OCI-LY1 (cell line): Measurements from ENCODE around the gene KRTAP1-5.
"Not testable (repeated sequence)": the region's sequence is repeated elsewhere in the genome, so short reads cannot be mapped to it uniquely, and the experiment has no call there.

Source experiments
- H2AFZ ChIP-seq: fragments of 200-600 bp; sonication (generic), shearing (Covaris generic); 2 replicates; pipeline ENCODE4 v1.6.0; 2014; ENCODE audit warnings: antibody characterized with exemption, mild to moderate bottlenecking, low read length
- H3F3A ChIP-seq: fragments of 200-600 bp; sonication (generic), shearing (Covaris generic); 2 replicates; pipeline ENCODE4 v1.6.0; 2014; ENCODE audit warnings: mild to moderate bottlenecking, antibody characterized with exemption, low read length, moderate library complexity; ENCODE audit not compliant: insufficient read depth
- H3K27ac ChIP-seq: fragments of 200-600 bp; sonication (generic); 2 replicates; pipeline ENCODE4 v1.5.1; 2014; ENCODE audit warnings: low read length, mixed run types, mild to moderate bottlenecking, low read depth; ENCODE audit not compliant: poor library complexity, severe bottlenecking
- H3K27me3 ChIP-seq: fragments of 200-600 bp; sonication (generic); 2 replicates; pipeline ENCODE4 v1.6.0; 2014; ENCODE audit warnings: antibody characterized with exemption, mild to moderate bottlenecking, low read length, moderate library complexity; ENCODE audit not compliant: insufficient read depth
- H3K36me3 ChIP-seq: fragments of 200-600 bp; sonication (generic); 2 replicates; pipeline ENCODE4 v1.6.1; 2014; ENCODE audit warnings: mild to moderate bottlenecking, antibody characterized with exemption, low read length, moderate library complexity, mixed read lengths; ENCODE audit not compliant: insufficient read depth
- H3K4me1 ChIP-seq: fragments of 200-600 bp; sonication (generic); 2 replicates; pipeline ENCODE4 v1.5.1; 2014; ENCODE audit warnings: mild to moderate bottlenecking, low read length, moderate library complexity; ENCODE audit not compliant: insufficient read depth, severe bottlenecking
- H3K4me2 ChIP-seq: fragments of 200-600 bp; sonication (generic), shearing (Covaris generic); 2 replicates; pipeline ENCODE4 v1.6.1; 2014; ENCODE audit warnings: low read length
- H3K4me3 ChIP-seq: fragments of 200-600 bp; sonication (generic); 2 replicates; pipeline ENCODE4 v1.5.1; 2014; ENCODE audit warnings: low read length, low read depth, mild to moderate bottlenecking, mixed read lengths; ENCODE audit not compliant: poor library complexity, severe bottlenecking
- H3K79me2 ChIP-seq: fragments of 200-600 bp; shearing (Covaris generic); 2 replicates; pipeline ENCODE4 v1.6.1; 2016; ENCODE audit warnings: mixed run types, low read length, mixed read lengths; ENCODE audit not compliant: insufficient read depth
- H3K9ac ChIP-seq: fragments of 200-600 bp; sonication (generic), shearing (Covaris generic); 2 replicates; pipeline ENCODE4 v1.6.1; 2014; ENCODE audit warnings: mild to moderate bottlenecking, low read length, mixed read lengths
- H3K9me2 ChIP-seq: fragments of 200-600 bp; sonication (generic), shearing (Covaris generic); 2 replicates; pipeline ENCODE4 v1.6.1; 2014; ENCODE audit warnings: low read depth, mild to moderate bottlenecking, low read length, mixed read lengths
- H3K9me3 ChIP-seq: fragments of 200-600 bp; shearing (Covaris generic); 2 replicates; pipeline ENCODE4 v1.6.1; 2014; ENCODE audit warnings: low read length, mixed read lengths
- H4K20me1 ChIP-seq: fragments of 200-600 bp; sonication (generic), shearing (Covaris generic); 2 replicates; pipeline ENCODE4 v1.6.0; 2016; ENCODE audit warnings: mild to moderate bottlenecking, low read length; ENCODE audit not compliant: insufficient read depth
- EZH2 ChIP-seq: fragments of 200-600 bp; sonication (generic), shearing (Covaris generic); IDR thresholded peaks from 2 replicates; pipeline ENCODE4 v1.8.0; 2017; ENCODE audit warnings: borderline replicate concordance, mixed run types, mild to moderate bottlenecking, antibody characterized with exemption, low read length, moderate library complexity, mixed read lengths
- TF ChIP-seq, protein P1 (sequence below): fragments of 200-600 bp; sonication (generic), shearing (Covaris generic); IDR thresholded peaks from 2 replicates; pipeline ENCODE4 v1.5.1; 2017; ENCODE audit warnings: mild to moderate bottlenecking, antibody characterized with exemption, low read length, moderate library complexity, mixed read lengths

KRTAP1-5 gene

GRCh38 chr17:41063449-41063848, 36.4 kb upstream of the KRTAP1-5 start:
- Histone ChIP-seq H3K79me2 (no peaks in the 10 kb centered on the region), H3K27ac (no peak overlapping the region), H3K4me1 (no peaks in the 10 kb centered on the region), H3K9me2 (no peaks in the 10 kb centered on the region), H3K4me3 (no peak overlapping the region), H2AFZ (no peak overlapping the region), H3F3A (no peaks in the 10 kb centered on the region), H4K20me1 (no peaks in the 10 kb centered on the region), H3K9me3 (no peaks in the 10 kb centered on the region), H3K36me3 (no peaks in the 10 kb centered on the region), H3K27me3 (no peaks in the 10 kb centered on the region), H3K4me2 (no peak overlapping the region), H3K9ac (no peak overlapping the region)
- no peak for TF ChIP-seq EZH2
- TF ChIP-seq, protein P1, sequence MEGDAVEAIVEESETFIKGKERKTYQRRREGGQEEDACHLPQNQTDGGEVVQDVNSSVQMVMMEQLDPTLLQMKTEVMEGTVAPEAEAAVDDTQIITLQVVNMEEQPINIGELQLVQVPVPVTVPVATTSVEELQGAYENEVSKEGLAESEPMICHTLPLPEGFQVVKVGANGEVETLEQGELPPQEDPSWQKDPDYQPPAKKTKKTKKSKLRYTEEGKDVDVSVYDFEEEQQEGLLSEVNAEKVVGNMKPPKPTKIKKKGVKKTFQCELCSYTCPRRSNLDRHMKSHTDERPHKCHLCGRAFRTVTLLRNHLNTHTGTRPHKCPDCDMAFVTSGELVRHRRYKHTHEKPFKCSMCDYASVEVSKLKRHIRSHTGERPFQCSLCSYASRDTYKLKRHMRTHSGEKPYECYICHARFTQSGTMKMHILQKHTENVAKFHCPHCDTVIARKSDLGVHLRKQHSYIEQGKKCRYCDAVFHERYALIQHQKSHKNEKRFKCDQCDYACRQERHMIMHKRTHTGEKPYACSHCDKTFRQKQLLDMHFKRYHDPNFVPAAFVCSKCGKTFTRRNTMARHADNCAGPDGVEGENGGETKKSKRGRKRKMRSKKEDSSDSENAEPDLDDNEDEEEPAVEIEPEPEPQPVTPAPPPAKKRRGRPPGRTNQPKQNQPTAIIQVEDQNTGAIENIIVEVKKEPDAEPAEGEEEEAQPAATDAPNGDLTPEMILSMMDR, result no peak

- Histone ChIP-seq H3K4me1 (no peaks in the 10 kb centered on the region), H3K27ac (no peak overlapping the region), H3K9me3 (no peaks in the 10 kb centered on the region), H3K4me3 (no peak overlapping the region), H3F3A (no peaks in the 10 kb centered on the region), H3K4me2 (no peak overlapping the region), H3K79me2 (no peaks in the 10 kb centered on the region), H4K20me1 (no peaks in the 10 kb centered on the region), H3K36me3 (no peaks in the 10 kb centered on the region), H3K27me3 (no peaks in the 10 kb centered on the region), H2AFZ (no peak overlapping the region), H3K9ac (no peak overlapping the region), H3K9me2 (no peaks in the 10 kb centered on the region)
- no peak for TF ChIP-seq EZH2
- TF ChIP-seq, protein P1, result no peak
Observed at GRCh38 chr17:41061964-41062363, 35.0 kb upstream of the KRTAP1-5 start.

DNA sequence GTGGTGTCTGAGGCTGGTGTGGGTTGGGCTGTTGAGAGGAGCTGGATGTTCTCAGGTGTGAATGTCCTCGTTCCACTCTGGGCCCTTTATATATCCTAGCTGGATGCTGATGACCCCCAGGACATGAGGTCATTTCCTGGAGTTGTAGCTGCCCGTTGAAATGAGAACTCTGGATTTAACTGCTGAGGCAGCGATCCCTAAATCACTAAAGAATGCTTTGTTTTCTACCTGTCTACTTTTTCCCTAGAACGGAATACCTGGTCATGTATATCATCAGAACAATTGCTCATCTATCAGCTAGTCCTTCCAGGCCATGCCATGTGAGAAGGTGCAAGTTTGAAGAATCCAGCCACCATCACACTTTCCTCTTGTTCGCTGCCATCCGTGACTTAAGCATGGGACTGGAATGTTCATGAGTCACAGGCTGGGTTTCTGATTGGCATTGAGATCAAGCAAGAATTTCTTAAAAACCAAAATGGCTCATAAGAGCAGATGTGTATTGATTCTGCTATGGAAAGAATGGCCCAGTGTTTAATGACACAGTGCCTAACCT, 33.1 kb upstream of the KRTAP1-5 start, which contains the start of gene KRTAP2-3:
Gene KRTAP2-3, minus strand, starts transcription at position 63 of the 553 bp plus-strand sequence. CDS start 64 bp downstream, outside the sequence.
- no peak within 1 kb of the TSS for H3K9ac ChIP-seq
- H3K4me2 ChIP-seq, result no peak within 1 kb of the TSS
- H3K9me2 ChIP-seq, result no peaks in the 10 kb centered on the region
- TF ChIP-seq, protein P1, result no peak
- TF ChIP-seq EZH2, result no peak
- no peak within 1 kb of the TSS for H3K4me3 ChIP-seq
- H3K9me3 ChIP-seq, result no peaks in the 10 kb centered on the region
- no peaks in the 10 kb centered on the region for H3K4me1 ChIP-seq
- no peak within 1 kb of the TSS for H3K27ac ChIP-seq
- H2AFZ ChIP-seq, result no peak within 1 kb of the TSS
- no peaks in the 10 kb centered on the region for H3F3A ChIP-seq
- H3K36me3 ChIP-seq, result no peaks in the 10 kb centered on the region
- H3K27me3 ChIP-seq, result 0 out of 2 replicates have a peak, but pooled peaks cover 3% of the 10 kb centered on the region
- no peaks in the 10 kb centered on the region for H3K79me2 ChIP-seq
- H4K20me1 ChIP-seq, result no peaks in the 10 kb centered on the region

DNA sequence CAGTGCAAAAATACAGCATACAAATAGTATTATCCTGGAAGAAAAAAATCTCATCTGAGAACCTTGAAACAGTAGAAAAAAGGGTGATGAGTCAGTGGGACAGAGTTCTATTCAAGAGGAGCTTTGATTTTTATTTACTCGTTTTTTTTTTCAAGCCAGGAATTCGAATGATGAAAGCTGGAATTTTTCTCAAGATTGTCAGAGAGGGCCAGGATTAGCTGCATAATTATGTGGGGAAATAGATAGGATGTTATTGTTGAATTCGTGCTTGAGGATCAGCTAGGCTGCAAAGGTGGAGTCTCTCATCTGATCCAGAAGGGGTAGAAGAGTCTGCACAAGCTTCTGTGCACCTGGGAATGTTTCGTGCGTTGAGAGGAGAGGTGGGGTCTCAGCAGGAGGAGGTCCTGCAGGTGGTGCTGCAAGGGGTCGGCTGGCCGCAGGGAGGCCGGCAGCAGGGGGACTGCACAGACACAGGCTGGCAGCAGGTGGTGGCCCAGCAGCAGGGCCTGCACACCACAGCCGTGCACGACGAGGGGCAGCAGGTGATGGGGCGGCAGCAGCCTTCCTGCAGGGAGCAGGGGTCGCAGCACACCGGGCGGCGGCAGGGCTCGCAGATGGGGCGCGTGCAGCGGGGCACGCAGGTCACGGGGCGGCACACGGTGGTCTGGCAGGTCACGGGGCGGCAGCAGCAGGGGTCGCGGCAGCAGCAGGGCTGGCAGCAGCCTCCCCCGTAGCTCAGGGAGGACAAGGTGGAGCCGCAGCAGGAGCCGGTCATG, 32.5 kb upstream of the KRTAP1-5 start:
- not testable (repeated sequence) for H3K9me2 ChIP-seq, H3K79me2 ChIP-seq, H3F3A ChIP-seq, H3K4me1 ChIP-seq, H3K9me3 ChIP-seq, H3K9ac ChIP-seq, H3K36me3 ChIP-seq, H3K27ac ChIP-seq, H3K27me3 ChIP-seq, H4K20me1 ChIP-seq, H3K4me3 ChIP-seq, H3K4me2 ChIP-seq, H2AFZ ChIP-seq
